GM18505 (cell line): ENCODE data around the gene ANKUB1.

Experiments
- ATAC-seq: cut with Tn5 transposase; IDR thresholded peaks from one replicate; pipeline ENCODE4 v1.9.1; 2021; ENCODE audit not compliant: unreplicated experiment
- POLR2A ChIP-seq: IDR thresholded peaks from 4 replicates; pipeline ENCODE4 v1.6.1; 2011; ENCODE audit warnings: borderline replicate concordance; ENCODE audit not compliant: insufficient read depth, insufficient read length; ENCODE audit errors: extremely low read depth

ANKUB1 gene

GRCh38 chr3:149790698-149791097, 1.7 kb downstream of the ANKUB1 start:
- no peak for TF ChIP-seq POLR2A
- no peak for ATAC-seq

- no peak for TF ChIP-seq POLR2A
- no peak for ATAC-seq
Observed at GRCh38 chr3:149790268-149790667, 2.1 kb downstream of the ANKUB1 start.

GRCh38 chr3:149784064-149784704, 8.2 kb downstream of the ANKUB1 start:
- ATAC-seq: no peak
- no peak for TF ChIP-seq POLR2A

- no peak for TF ChIP-seq POLR2A
- ATAC-seq: no peak
Observed at GRCh38 chr3:149783576-149783975, 8.8 kb downstream of the ANKUB1 start.

- ATAC-seq: no peak
- no peak for TF ChIP-seq POLR2A
Observed at GRCh38 chr3:149781741-149782140, 10.6 kb downstream of the ANKUB1 start.

GRCh38 chr3:149781211-149781610, 11.1 kb downstream of the ANKUB1 start:
- TF ChIP-seq POLR2A: no peak
- ATAC-seq: no peak

- no peak for TF ChIP-seq POLR2A
- no peak for ATAC-seq
Observed at GRCh38 chr3:149777414-149778214, 14.7 kb downstream of the ANKUB1 start.

GRCh38 chr3:149776170-149776569, 16.2 kb downstream of the ANKUB1 start:
- TF ChIP-seq POLR2A: no peak
- ATAC-seq: no peak

- no peak for ATAC-seq
- TF ChIP-seq POLR2A: no peak
Observed at GRCh38 chr3:149772861-149773260, 19.5 kb downstream of the ANKUB1 start.

- peak; percentile 65 for ATAC-seq
- no peak for TF ChIP-seq POLR2A
Observed at GRCh38 chr3:149771652-149772271, 20.6 kb downstream of the ANKUB1 start.

- no peak for TF ChIP-seq POLR2A
- ATAC-seq: no peak
Observed at GRCh38 chr3:149770246-149770645, 22.1 kb downstream of the ANKUB1 start.

- ATAC-seq: no peak
- no peak for TF ChIP-seq POLR2A
Observed at GRCh38 chr3:149768704-149769103, 23.6 kb downstream of the ANKUB1 start.

GRCh38 chr3:149767720-149768119, 24.6 kb downstream of the ANKUB1 start:
- ATAC-seq: no peak
- TF ChIP-seq POLR2A: no peak
